Inferior parietal cortex (tissue), 1 donor: Measurements from ENCODE around the gene ZIC2.

Experiments used
- DNase-seq: peaks from one replicate; pipeline ENCODE4 v3.0.0-alpha.2; 2016; ENCODE audit errors: extremely low spot score

ZIC2 gene

GRCh38 chr13:99974296-99974938 is 7.2 kb upstream of the ZIC2 start:
- DNase-seq = no peak

GRCh38 chr13:99974939-99975561 is 6.5 kb upstream of the ZIC2 start:
- no peak for DNase-seq

DNA sequence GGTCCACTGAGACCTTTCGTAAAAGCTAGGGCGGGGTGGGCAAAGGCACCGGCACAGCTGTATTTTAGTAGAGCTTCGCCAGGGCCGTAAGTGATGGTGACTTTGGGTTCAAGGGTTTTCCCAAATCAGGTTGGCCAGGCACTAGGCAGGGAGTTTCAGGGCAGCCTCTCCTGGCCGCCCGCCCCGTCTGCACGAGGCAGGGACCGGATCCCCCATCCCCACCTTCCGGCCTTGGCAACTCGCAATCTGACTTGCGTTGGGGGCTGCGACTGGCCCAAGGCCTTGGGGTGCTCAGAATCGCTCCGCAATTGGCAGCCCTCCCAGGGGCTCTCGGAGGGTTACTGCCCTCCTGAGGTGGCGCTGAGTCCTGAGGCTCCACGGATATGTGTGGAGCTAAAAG is 6.0 kb upstream of the ZIC2 start:
- DNase-seq = no peak

DNA sequence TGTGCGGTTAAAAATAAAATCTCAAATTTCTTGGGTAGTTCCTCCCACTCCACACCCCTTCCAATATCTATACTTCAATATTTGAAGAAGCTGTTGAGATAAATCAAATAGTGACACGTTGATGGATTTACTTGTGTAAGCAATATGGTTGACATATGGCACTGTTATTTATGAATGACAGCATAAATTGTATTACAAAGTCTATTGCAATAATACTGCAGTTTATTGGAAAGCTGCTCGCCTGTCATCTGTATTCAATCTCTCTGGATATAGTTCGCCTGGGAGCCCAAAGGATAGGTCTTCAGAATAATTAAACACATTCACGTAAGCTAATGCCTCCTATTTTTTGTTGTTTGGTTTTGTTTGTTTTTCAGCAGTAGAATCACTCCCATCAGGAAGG is 5.0 kb upstream of the ZIC2 start:
- no peak for DNase-seq

GRCh38 chr13:99977334-99977911 is 4.2 kb upstream of the ZIC2 start:
- DNase-seq = no peak

GRCh38 chr13:99977912-99978798 is 3.4 kb upstream of the ZIC2 start:
- DNase-seq = no peak

GRCh38 chr13:99978799-99979452 is 2.7 kb upstream of the ZIC2 start:
- no peak for DNase-seq

DNA sequence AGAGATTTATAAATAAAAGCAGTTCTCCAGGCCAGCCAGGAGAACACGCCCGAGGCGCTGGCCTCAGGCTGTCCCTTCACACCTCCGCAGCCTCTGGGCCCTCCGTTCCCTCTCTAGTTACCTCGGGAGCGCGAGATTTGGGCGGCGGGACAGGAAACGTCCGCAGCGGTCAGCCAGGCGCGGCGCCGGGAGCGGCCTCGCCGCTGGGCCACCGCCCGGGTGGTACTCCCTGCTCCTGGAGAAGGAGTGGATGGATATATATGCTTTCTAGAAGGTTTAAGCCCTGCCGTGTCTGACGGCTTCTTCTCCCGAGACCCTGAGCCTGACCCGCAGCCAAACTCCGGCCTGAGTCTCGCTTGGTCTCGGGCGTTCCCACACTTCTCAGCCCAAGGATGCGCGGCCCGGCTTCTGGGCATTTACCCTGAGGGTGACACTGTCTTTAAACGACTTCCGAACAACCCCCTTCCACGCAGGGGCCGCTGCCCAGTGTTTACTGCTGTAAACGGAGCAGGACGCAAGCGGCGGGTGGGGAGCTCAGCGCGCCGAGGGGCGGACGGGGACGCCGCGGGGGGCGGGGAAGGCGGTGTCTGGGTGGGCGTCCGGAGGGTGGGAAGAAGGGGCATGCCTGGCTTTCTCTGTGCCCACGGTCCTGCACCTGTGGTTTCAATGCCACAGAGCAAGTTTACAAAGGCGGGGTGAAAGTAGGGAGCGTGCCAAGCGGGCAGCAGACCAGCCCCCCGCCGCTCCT is 2.0 kb upstream of the ZIC2 start:
- no peak for DNase-seq

GRCh38 chr13:99980201-99980823 is 1.3 kb upstream of the ZIC2 start:
- no peak for DNase-seq

- DNase-seq = no peak
Measured at GRCh38 chr13:99980824-99981734, 505 bp upstream of the ZIC2 start.

- DNase-seq = no peak
Measured at GRCh38 chr13:99982036-99982730, 599 bp downstream of the ZIC2 start.

GRCh38 chr13:99982731-99983498 is 1.3 kb downstream of the ZIC2 start:
- no peak for DNase-seq

GRCh38 chr13:99983499-99984401 is 2.2 kb downstream of the ZIC2 start:
- no peak for DNase-seq

- DNase-seq = no peak
Measured at GRCh38 chr13:99984461-99985240, 3.1 kb downstream of the ZIC2 start.

GRCh38 chr13:99985241-99985874 is 3.8 kb downstream of the ZIC2 start:
- no peak for DNase-seq
